Measurements from ENCODE around the gene PANX1.
"Not testable (repeated sequence)": the region's sequence is repeated elsewhere in the genome, so short reads cannot be mapped to it uniquely, and the experiment has no call there.

PANX1 gene

GRCh38 chr11:94128746-94129511 lies at the start of gene PANX1:
Gene PANX1 (plus strand): TSS chr11:94128841. CDS start chr11:94129313, 472 bp downstream.
- DNase-seq: peak; percentile 76

GRCh38 chr11:94084164-94084563 lies 44.5 kb upstream of the PANX1 start:
- DNase-seq: no peak

- no peak for DNase-seq
Observed at GRCh38 chr11:94088906-94089305, 39.7 kb upstream of the PANX1 start.

- no peak for DNase-seq
Observed at GRCh38 chr11:94089341-94089740, 39.3 kb upstream of the PANX1 start.

GRCh38 chr11:94090401-94090800 lies 38.2 kb upstream of the PANX1 start:
- no peak for DNase-seq

GRCh38 chr11:94091091-94091490 lies 37.5 kb upstream of the PANX1 start:
- no peak for DNase-seq

GRCh38 chr11:94100253-94100652 lies 28.4 kb upstream of the PANX1 start:
- DNase-seq: no peak

- DNase-seq: no peak
Observed at GRCh38 chr11:94103471-94103870, 25.2 kb upstream of the PANX1 start.

GRCh38 chr11:94104734-94105133 lies 23.9 kb upstream of the PANX1 start:
- DNase-seq: no peak

GRCh38 chr11:94106716-94107115 lies 21.9 kb upstream of the PANX1 start:
- no peak for DNase-seq

- DNase-seq: no peak
Observed at GRCh38 chr11:94107363-94107762, 21.3 kb upstream of the PANX1 start.

- no peak for DNase-seq
Observed at GRCh38 chr11:94111241-94111640, 17.4 kb upstream of the PANX1 start.

GRCh38 chr11:94111660-94112059 lies 17.0 kb upstream of the PANX1 start:
- DNase-seq: no peak

GRCh38 chr11:94112206-94112953 lies 16.3 kb upstream of the PANX1 start:
- DNase-seq: no peak

GRCh38 chr11:94117197-94117574 lies 11.5 kb upstream of the PANX1 start:
- no peak for DNase-seq

GRCh38 chr11:94117871-94118270 lies 10.8 kb upstream of the PANX1 start:
- no peak for DNase-seq

- not testable (repeated sequence) for DNase-seq
Observed at GRCh38 chr11:94119676-94120075, 9.0 kb upstream of the PANX1 start.

GRCh38 chr11:94120516-94120915 lies 8.1 kb upstream of the PANX1 start:
- DNase-seq: not testable (repeated sequence)

- DNase-seq: no peak
Observed at GRCh38 chr11:94120946-94121345, 7.7 kb upstream of the PANX1 start.

- DNase-seq: no peak
Observed at GRCh38 chr11:94125407-94126115, 3.1 kb upstream of the PANX1 start.

GRCh38 chr11:94127638-94128037 lies 1.0 kb upstream of the PANX1 start:
- no peak for DNase-seq

- DNase-seq: no peak
Observed at GRCh38 chr11:94128291-94128745, 323 bp upstream of the PANX1 start.

GRCh38 chr11:94129512-94130297 lies 1.1 kb downstream of the PANX1 start:
- DNase-seq: peak; percentile 22

Data from CD4-positive, alpha-beta T cell treated with Interleukin-12 subunit alpha and Interleukin-12 subunit beta, for 1 hour (primary cell).